ENCODE measurements around the gene THBS3.
"Not testable (repeated sequence)": the region's sequence is repeated elsewhere in the genome, so short reads cannot be mapped to it uniquely, and the experiment has no call there.

Gene THBS3

DNA sequence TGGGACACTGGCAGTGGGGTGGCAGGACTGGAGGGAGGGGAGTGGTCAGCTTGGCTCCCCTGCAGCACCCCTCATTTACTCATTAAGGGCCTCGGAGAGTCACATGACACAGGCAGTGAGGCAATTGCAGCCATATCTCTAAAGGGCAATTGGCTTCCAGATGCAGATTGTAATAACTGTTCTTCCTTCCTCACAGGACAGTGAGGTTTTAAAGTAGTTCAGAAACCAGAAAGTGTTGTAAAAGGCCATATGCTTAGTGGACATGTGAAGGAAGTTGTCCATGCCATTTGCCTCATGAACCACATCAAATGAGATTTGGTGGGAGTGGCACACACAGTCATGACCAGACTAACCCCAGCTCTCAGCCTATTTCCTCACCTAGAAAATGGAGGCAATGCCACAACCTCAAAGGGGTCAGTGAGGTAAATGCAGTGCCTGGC is 11.9 kb upstream of the THBS3 start:
- Histone ChIP-seq H3K4me3 (ENCODE audit: low read depth, low read length) (no peak overlapping the region; the same call in 1 of the 2 replicates), H3K9me3 (ENCODE audit: severe bottlenecking) (no peaks in the 10 kb centered on the region), H3K27ac (0 out of 2 replicates have a peak overlapping the region, but pooled peaks have one; percentile 2), H3K36me3 (peaks cover 23% of the 10 kb centered on the region), H3K27me3 (ENCODE audit: insufficient read depth, low read depth, severe bottlenecking) (no peaks in the 10 kb centered on the region)
- TF ChIP-seq, protein P1, sequence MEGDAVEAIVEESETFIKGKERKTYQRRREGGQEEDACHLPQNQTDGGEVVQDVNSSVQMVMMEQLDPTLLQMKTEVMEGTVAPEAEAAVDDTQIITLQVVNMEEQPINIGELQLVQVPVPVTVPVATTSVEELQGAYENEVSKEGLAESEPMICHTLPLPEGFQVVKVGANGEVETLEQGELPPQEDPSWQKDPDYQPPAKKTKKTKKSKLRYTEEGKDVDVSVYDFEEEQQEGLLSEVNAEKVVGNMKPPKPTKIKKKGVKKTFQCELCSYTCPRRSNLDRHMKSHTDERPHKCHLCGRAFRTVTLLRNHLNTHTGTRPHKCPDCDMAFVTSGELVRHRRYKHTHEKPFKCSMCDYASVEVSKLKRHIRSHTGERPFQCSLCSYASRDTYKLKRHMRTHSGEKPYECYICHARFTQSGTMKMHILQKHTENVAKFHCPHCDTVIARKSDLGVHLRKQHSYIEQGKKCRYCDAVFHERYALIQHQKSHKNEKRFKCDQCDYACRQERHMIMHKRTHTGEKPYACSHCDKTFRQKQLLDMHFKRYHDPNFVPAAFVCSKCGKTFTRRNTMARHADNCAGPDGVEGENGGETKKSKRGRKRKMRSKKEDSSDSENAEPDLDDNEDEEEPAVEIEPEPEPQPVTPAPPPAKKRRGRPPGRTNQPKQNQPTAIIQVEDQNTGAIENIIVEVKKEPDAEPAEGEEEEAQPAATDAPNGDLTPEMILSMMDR (IDR thresholded peaks at IDR 0.05; ENCODE audit: low read depth, low read length), result no peak
- peak; percentile 60 for DNase-seq

DNA sequence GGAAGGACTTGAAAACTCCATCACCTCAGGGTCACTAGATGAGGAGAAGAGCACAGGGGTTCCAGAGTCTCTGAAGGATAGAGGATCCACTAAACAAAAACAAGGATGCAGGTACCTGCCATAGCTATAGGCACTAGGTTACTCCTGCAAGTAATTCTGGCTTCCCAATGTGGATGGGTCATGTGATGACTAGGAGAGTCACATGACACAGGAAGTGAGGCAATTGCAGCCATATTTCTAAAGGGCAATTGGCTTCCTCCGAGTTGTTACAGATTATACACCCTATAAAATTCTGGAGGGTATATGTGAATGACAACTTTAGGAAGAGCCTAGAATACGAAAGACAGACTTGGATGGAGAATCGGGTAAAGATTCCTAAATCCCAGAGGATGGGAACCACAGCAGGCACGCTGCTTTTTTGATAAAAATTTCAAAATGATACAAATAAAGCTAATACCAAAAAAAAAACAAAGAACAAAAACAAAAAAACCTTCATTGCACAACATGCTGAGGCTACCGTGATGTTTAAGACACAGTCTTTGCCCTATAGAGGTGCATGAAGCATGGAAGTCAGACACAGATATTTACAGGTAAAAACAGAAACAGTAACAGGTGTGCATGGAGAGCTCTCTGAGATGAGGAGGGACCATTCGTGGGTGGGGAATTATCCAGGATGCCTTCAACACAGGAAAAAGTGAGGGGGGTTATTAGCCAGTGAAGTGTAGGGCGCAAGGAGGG is 11.3 kb upstream of the THBS3 start:
- Histone ChIP-seq H3K27me3 (ENCODE audit: insufficient read depth, low read depth, severe bottlenecking) (no peaks in the 10 kb centered on the region), H3K9me3 (ENCODE audit: severe bottlenecking) (no peaks in the 10 kb centered on the region), H3K4me3 (ENCODE audit: low read depth, low read length) (peak overlapping the region; percentile 16), H3K36me3 (peaks cover 19% of the 10 kb centered on the region), H3K27ac (0 out of 2 replicates have a peak overlapping the region, but pooled peaks have one; percentile 2)
- TF ChIP-seq, protein P1 (IDR thresholded peaks at IDR 0.05; ENCODE audit: low read depth, low read length), result no peak
- DNase-seq, result peak; percentile 79

GRCh38 chr1:155214702-155215101 is 7.0 kb upstream of the THBS3 start:
- not testable (repeated sequence) for H3K27ac ChIP-seq; H3K27me3 ChIP-seq (ENCODE audit: insufficient read depth, low read depth, severe bottlenecking); H3K9me3 ChIP-seq (ENCODE audit: severe bottlenecking); DNase-seq; H3K4me3 ChIP-seq (ENCODE audit: low read depth, low read length)
- H3K36me3 ChIP-seq, result peaks cover 19% of the 10 kb centered on the region

DNA sequence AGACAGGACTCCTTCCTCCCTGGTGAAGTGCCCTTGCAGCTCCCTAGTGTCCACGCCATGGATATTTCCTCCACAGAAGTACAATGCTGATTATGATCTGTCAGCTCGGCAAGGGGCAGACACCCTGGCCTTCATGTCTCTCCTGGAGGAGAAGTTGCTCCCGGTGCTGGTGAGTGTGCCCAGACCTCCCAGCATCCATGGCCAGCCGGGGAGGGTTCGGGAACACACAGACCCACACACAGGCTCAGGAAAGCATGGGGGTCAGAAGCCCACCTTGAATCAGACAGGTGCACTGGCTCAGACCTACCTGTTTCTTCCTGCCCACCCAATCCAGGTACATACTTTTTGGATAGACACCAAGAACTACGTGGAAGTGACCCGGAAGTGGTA is 4.3 kb upstream of the THBS3 start:
- not testable (repeated sequence) for H3K27me3 ChIP-seq (ENCODE audit: insufficient read depth, low read depth, severe bottlenecking); H3K9me3 ChIP-seq (ENCODE audit: severe bottlenecking); DNase-seq; H3K4me3 ChIP-seq (ENCODE audit: low read depth, low read length); H3K27ac ChIP-seq
- peaks cover 14% of the 10 kb centered on the region for H3K36me3 ChIP-seq

DNA sequence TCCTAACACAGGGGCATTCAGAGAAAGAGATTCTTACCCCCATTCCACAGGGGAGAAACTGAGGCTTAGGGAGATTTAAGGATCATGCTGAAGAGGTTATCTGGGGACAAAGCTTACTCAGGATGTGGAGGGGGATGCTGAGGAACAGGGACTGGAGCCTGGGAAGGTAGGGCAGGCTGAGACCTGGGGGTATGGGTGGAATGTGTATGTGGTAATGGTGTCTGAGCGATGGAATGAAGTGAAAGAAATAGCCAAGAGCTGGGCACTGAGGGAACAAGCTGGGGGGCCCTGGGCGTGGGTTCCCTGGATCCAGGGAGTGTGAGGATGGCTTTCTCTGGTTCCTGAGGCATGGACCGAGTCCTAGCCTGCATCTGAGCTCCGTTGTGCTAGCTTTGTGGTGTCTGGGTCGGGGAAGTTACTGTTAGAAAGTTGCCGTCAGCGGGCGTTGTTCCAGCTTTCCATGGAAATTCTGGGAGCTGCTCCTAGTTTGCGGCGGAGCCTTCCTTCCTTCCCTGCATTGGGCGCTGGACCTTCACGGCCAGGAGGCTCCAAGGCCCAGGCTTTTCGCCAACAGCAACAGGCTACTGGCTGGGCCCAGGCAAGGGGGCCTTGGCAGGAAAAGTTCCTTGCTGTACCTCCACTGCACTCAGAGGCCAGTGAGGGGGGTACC is 3.8 kb upstream of the THBS3 start:
- not testable (repeated sequence) for H3K4me3 ChIP-seq (ENCODE audit: low read depth, low read length); H3K27me3 ChIP-seq (ENCODE audit: insufficient read depth, low read depth, severe bottlenecking); DNase-seq; H3K9me3 ChIP-seq (ENCODE audit: severe bottlenecking); H3K27ac ChIP-seq
- H3K36me3 ChIP-seq, result peaks cover 14% of the 10 kb centered on the region

GRCh38 chr1:155210314-155211104 is 2.8 kb upstream of the THBS3 start:
- no peak overlapping the region for H3K27ac ChIP-seq
- peaks cover 10% of the 10 kb centered on the region for H3K36me3 ChIP-seq
- no peaks in the 10 kb centered on the region for H3K27me3 ChIP-seq (ENCODE audit: insufficient read depth, low read depth, severe bottlenecking)
- no peak overlapping the region for H3K4me3 ChIP-seq (ENCODE audit: low read depth, low read length)
- TF ChIP-seq, protein P1 (IDR thresholded peaks at IDR 0.05; ENCODE audit: low read depth, low read length), result no peak
- no peaks in the 10 kb centered on the region for H3K9me3 ChIP-seq (ENCODE audit: severe bottlenecking)
- no peak for DNase-seq

- Histone ChIP-seq H3K27ac (peak overlapping the region; percentile 96), H3K27me3 (ENCODE audit: insufficient read depth, low read depth, severe bottlenecking) (no peaks in the 10 kb centered on the region), H3K36me3 (peaks cover 14% of the 10 kb centered on the region), H3K9me3 (ENCODE audit: severe bottlenecking) (no peaks in the 10 kb centered on the region), H3K4me3 (ENCODE audit: low read depth, low read length) (peak overlapping the region; percentile 97)
- no peak for DNase-seq
- TF ChIP-seq, protein P1 (IDR thresholded peaks at IDR 0.05; ENCODE audit: low read depth, low read length), result 0 out of 2 replicates have a peak, but pooled peaks have one; percentile 16
These were observed 1.6 kb upstream of the THBS3 start for GRCh38 chr1:155209312-155209721.

Measured in WERI-Rb-1 (cell line).